Stimulated activated CD4-positive, alpha-beta T cell treated with anti-CD3 and anti-CD28 coated beads, TNF-alpha, amount 100 ng/mL, for 24 hours (primary cell): ENCODE measurements around the gene RPN1.
"Not testable (repeated sequence)": the region's sequence is repeated elsewhere in the genome, so short reads cannot be mapped to it uniquely, and the experiment has no call there.

ENCODE experiments used
- DNase-seq, 3 experiments: peaks; one replicate each; pipeline ENCODE4 v3.0.0-alpha.2; 2020; ENCODE audit warnings: low read depth in 3 of 3

The RPN1 gene

DNA sequence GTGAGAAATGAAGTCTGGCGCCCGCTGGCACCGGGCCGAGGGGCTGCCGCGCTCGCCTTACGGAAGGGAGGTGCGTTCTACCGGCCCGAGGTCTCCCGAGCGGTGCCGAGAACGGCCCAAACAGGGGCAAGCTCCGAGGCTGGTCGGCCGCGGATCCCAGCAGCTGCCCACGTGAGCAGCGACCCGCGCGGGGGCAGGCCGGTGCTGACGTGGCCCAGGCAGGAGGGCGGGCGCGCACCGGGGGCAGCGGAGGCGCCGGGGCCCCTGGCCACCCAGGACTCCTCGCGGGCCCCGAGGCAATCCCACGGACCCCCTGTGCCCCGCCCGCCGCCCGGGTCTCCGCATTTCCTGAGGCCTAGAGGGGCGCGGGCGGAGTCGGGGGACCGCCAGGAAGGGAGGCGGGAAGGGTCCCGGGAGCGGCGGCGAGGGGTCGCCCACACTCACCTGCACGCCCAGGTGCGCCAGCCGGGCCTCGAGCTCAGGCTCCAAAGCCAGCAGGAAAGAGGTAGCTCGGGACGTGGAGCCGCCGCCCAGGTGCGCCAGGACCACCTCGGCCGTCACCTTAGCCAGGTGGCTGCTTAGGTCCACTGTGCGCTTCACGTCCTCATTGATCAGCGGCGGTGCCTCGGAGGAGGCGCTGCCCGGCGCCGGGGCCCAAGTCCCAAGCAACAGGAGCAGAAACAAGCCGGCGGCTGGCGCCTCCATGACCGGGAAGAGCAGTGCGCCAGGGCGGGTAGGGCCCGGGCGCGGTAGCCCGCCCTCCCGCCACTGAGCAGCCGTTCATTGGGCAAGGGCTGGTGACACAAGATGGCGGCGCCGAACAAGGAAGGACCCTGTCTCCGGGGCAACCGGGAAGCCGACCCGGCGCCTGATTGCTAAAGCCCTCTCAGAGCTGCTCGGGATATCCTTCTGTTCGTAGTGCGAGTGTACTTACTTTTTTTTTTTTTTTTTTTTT lies at the start of gene RPN1:
TSS of gene RPN1 (minus strand) at position 723 of the 955 bp plus-strand sequence. CDS start at position 705, 18 bp downstream.
- DNase-seq, result peak; percentile 89 to 93 (median 93)

DNA sequence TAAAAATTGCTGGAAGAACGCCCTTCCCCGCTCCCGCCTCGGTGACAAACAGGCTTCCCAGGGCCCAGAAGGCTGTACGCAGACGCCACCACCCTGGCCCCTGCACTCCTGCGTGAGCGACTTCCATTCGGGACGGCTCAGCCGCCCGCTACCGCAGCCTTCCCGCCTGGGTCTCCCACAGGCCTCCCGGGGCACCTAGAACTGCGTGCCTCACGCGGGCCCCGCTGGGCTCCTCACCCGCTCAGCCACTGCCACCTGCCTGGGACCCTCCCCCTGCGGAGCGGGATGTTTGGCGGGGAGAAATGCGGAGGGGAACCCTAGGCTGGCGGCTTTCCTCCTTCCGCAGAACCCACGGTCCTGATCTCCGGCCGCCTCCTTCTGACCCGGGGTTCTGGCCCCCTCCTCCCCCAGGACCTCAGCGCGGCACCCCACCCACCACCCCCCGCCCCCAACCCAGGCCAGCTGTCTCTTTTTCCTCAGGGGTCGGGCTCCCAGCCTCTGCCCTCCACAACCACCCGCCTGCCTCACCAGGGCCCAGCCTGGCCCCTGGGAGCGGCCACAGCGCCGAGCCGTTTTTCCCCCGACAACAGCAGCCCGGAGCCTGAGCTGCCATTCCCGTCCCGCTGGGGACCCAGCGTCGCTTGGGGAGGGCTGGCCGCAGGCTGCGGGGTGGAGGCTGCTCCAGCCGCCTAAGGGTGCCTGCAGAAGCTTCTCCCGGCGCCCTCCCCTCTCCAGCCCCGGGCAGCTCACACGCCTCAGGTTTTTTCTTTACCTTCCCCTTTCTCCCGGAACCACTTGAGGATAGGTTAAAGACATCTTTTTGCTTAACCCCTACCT lies 47.8 kb upstream of the RPN1 start:
- DNase-seq, result peak in 1 of 3 experiments; percentile 23

GRCh38 chr3:128697341-128697740 lies 46.7 kb upstream of the RPN1 start:
- DNase-seq, result no peak

GRCh38 chr3:128693696-128694095 lies 43.1 kb upstream of the RPN1 start:
- DNase-seq, result no peak

GRCh38 chr3:128689060-128689459 lies 38.4 kb upstream of the RPN1 start:
- no peak for DNase-seq

DNA sequence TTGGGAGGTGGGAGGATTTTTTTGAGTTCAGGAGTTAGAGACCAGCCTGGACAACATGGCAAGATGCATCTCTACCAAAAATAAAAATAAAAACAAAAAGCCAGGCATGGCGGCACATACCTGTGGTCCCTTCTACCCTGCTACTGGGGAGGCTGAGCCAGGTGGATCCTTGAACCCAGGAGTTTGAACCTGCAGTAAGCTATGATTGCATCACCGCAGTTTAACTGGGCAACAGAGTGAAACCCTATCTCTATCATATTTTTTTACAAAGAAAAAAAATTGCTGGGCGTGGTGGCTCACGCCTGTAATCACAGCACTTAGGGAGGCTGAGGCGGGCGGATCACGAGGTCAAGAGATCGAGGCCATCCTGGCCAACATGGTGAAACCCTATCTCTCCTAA lies 35.8 kb upstream of the RPN1 start:
- DNase-seq, result no peak

- DNase-seq, result no peak
Observed at GRCh38 chr3:128684986-128685726, 34.5 kb upstream of the RPN1 start.

GRCh38 chr3:128683957-128684356 lies 33.3 kb upstream of the RPN1 start:
- no peak for DNase-seq

DNA sequence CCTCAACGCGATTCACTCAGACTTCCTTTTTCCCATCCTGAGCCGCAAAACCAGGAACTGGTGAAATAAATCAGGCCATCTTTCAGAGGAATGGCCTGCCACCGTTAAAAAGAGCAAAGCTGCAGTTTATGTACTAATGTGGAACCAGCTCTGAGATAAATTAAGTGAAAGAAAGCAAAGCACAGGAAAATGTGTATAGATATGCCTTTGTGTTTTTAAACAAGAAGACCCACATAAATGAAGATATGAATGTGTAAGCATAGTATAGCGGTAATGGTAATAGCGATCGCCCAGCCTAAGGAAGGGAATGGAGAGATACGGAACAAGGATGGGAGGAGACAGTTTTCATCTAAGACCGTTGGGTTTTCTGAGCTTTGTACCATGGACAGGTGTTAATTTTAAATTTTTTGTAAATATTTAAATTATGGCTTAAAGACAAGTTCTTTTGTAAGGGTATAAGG lies 30.8 kb upstream of the RPN1 start:
- DNase-seq, result no peak

DNA sequence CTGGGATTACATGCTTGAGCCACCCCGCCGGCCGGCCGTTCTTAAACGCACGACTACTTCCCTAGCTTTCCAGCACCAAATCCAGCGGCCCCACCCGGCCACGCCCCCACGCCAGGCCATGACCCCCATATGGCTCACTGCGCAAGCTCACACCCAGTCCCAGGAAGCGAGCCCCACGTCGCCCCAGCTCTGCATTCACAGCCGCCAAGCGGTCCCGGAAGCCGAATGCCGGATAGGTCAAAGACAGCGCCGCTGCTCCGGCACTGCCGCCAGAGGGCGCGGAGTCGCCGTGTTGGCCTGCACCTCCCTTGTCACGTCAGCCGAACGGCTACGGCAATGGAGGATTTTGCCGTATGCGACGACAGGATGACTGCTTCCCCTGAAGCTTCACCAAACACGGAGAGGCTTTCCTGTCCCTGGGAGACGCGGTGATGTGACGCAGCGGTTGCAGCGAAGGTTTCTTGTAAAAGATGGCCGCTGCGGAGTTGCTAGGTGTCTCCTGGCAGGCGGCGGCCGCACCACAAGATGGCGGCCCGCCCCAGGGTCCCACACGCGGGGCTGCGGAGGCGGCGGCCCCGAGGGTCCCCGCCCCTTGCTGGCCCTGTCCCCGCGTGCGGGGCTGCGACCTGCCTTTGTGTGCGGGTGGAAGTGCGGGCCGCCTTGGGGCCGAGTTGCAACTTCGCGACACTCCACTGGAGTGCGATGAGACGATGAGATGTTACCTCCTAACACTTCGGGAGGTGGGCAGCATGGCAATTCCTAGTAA lies 30.2 kb upstream of the RPN1 start:
- DNase-seq, result peak; percentile 94 to 99 (median 98)

GRCh38 chr3:128679338-128679737 lies 28.7 kb upstream of the RPN1 start:
- DNase-seq, result no peak

GRCh38 chr3:128675802-128676201 lies 25.2 kb upstream of the RPN1 start:
- DNase-seq, result not testable (repeated sequence)

DNA sequence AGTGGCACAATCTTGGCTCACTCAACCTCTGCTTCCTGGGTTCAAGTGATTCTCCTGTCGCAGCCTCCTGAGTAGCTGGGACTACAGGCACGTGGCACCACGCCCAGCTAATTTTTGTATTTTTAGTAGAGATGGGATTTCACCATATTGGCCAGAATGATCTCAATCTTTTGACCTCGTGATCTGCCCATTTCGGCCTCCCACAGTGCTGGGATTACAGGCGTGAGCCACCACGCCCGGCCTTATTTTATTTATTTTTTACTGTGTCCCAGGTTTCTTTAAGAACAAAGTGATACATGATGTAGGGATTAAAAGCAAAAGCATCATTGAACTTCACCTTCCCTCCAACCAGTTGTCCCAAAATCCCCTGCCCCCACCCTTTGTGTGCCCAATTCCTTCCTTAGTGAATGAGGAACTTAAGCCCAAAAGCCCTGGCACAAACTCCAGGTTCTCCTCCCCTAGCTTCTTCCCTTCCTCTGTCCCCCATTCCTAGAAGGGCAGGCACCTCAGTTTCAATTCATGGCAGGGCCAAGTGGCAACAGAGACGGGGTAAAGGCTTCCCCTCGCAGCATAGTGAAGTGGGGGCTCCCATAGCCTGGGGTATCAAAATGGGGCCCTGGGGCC lies 23.7 kb upstream of the RPN1 start:
- DNase-seq, result no peak

DNA sequence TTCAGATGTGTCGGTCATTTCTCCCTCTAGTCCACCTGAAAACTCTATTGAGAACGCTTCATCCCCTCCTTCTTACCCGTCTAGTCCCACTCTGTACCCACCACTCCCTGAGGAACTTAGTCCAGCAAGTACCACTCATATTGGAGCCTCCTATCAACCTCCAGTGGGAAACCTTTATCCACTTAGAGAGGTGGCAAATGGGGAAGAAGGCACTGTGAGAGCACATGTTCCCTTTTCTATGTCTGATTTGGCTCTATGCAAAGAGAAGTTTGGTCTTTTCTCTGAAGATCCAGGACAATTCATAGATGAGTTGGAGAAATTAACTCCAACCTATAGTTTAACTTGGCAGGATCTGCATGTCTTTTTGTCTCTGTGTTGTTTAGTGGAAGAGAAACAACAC lies 17.0 kb upstream of the RPN1 start:
- no peak for DNase-seq

- DNase-seq, result no peak
Observed at GRCh38 chr3:128665362-128666021, 14.9 kb upstream of the RPN1 start.

GRCh38 chr3:128663151-128663550 lies 12.5 kb upstream of the RPN1 start:
- DNase-seq, result no peak

DNA sequence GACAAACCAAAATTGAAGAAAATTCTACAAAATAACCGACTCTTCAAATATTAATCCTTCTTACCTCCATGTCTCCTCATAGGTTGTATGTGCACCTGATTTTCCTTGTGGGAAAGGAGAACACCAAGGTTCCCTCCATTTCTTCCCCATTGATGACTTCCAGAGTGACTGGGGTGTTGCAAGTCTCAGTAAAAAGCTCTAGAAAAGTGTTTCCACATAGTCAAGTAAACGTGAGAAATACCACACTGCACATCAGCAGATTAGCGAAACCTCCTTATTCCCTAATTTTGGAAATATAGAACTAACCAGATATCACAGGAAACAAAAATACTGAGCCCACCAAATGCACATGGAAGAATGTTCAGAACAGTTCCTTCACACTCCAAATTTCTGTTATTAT lies 4.9 kb upstream of the RPN1 start:
- DNase-seq, result no peak

DNA sequence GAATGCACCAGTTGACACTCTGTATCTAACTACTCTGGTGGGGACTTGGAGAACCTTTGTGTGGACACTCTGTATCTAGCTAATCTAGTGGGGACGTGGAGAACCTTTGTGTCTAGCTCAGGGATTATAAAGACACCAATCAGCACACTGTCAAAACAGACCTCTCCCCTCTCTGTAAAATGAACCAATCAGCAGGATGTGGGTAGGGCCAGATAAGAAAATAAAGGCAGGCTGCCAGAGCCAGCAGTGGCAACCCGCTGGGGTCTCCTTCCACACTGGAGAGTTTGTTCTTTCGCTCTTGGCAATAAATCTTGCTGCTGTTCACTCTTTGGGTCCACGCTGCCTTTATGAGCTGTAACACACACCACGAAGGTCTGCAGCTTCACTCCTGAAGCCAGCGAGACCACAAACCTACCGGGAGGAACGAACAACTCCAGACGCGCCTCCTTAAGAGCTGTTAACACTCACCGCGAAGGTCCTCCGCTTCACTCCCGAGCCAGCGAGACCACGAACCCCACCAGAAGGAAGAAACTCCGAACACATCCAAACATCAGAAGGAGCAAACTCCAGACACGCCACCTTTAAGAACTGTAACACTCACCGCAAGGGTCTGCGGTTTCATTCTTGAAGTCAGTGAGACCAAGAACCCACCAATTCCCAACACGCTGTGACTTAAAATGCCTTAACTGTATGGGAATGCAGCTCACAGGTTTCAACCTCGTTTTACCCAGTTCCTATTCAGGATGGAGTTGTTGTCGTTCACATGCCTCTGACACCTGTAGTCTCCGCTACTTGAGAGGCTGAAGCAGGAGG lies 3.6 kb upstream of the RPN1 start:
- DNase-seq, result peak in 1 of 3 experiments; percentile 16

DNA sequence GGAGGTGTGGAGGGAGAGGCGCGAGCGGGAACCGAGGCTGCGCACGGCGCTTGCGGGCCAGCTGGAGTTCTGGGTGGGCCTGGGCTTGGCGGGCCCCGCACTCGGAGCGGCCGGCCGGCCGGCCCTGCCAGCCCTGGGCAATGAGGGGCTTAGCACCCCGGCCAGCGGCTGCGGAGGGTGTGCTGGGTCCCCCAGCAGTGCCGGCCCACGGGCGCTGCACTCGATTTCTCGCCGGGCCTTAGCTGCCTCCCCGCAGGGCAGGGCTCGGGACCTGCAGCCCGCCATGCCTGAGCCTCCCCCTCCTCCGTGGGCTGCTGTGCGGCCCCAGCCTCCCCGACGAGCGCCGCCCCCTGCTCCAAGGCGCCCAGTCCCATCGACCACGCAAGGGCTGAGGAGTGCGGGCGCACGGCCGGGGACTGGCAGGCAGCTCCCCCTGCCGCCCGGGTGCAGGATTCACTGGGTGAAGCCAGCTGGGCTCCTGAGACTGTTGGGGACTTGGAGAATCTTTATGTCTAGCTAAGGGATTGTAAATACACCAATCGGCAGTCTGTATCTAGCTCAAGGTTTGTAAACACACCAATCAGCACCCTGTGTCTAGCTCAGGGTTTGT lies 2.9 kb upstream of the RPN1 start:
- not testable (repeated sequence) for DNase-seq
